Stimulated activated CD8-positive, alpha-beta memory T cell treated with anti-CD3 and anti-CD28 coated beads, Interleukin-2, amount 100 ng/mL, for 48 hours (primary cell): ENCODE results near the gene SYNE3.
"Not testable (repeated sequence)": the region's sequence is repeated elsewhere in the genome, so short reads cannot be mapped to it uniquely, and the experiment has no call there.

Experiments used
- DNase-seq, 2 donors: peaks; one replicate each; pipeline ENCODE4 v3.0.0-alpha.2; 2020; ENCODE audit warnings: low read depth in 2 of 2

The SYNE3 gene

GRCh38 chr14:95524706-95525512, 8.5 kb upstream of the SYNE3 start:
- DNase-seq: no peak

DNA sequence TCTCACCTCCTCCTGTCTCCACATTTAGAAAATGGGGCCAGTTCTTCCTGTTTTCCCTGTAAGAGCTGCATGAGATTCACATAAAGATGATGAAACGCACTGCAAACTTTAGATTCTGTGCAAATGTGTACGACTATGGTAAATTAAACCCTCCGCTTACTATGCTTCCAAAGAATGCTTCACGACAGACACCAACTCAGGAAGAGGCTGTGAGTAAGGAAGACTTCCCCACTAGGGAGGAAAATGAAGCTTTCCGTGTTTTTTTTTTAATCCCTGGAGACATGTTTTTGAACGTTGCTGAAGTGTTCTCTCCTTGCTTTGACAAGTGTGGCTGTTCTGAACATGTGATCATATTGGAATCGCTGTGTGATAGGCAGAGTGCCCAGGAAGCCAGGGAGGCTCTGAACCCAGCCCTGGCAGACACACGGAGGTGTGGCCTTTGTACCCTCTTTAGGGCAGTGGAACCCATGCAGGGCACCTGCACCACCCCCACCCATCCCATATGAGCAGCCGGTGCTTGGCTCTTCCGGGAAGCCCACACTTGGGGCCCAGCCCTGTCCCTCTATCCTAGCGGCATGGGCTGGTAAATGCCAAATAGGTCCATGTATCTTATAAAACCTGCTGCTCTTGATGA, 7.5 kb upstream of the SYNE3 start:
- DNase-seq: no peak

DNA sequence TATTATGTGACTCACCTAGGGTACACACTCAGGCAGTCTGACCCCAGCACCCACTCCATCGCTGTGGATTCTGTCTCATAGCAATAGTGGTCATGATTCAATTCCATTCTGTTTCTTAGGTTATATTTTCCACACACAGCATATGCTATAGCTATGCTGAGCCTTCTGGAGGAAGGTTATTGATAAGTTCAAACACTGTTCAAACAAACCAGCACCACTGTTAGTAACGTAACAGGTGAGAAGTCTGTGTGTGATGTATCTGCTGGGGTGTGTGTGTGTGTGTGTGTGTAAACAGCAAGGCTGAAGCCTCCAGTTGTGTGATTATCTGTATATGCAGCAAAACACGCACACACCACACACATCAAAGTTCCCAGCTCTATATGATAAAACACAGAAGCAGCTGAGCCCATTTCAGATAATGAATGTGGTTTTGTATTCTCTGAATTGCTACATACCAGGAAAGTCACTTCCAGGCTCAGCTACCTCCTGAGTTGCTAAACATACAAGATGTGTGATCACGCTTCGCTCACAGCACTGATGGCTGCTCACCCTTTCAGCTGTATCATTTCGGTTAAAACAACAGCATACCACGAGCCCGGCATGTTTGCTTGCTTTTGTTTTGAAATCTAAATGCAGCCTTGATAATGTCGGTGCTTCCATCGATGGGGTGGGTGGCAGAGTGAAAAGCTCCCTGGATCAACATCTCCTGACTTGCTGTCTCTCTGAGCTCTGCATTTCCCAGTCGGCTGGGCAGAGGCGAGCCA, 6.8 kb upstream of the SYNE3 start:
- DNase-seq: no peak

- DNase-seq: no peak
Observed at GRCh38 chr14:95522556-95522955, 6.1 kb upstream of the SYNE3 start.

DNA sequence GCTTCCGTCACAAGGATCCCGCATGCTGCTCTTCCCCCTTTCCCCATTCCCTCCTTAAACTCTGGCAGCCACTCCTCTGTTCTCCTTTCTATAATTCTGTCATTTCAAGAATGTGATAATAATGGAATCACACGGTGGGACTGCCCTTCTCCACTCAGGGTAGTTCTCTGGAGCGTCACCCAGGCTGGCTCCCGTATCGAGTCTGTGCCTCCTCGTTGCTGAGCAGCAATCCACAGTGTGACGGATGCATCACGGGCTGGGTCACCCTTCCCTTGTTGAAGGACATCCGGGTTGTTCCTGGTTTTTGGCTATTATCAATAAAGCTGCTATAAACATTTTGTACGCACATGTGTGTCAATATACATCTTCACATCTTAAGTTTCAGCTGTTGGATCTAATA, 5.7 kb upstream of the SYNE3 start:
- no peak for DNase-seq

DNA sequence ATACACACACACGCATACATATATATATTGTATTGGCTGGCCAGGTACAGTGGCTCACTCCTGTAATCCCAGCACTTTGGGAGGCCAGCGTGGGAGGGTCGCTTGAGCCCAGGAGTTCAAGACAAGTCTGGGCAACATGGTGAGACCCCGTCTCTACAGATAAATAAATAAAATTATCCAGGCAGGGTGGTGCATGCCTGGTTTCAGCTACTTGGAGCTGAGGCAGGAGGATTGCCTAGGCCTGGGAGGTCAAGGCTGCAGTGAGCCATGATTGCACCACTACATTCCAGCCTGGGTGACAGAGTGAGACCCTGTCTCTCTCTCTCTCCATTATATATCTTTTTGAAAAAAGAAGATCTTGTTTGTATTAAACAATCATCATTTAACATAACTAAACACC, 4.6 kb upstream of the SYNE3 start:
- DNase-seq: no peak

GRCh38 chr14:95520346-95520745, 3.9 kb upstream of the SYNE3 start:
- DNase-seq: no peak

GRCh38 chr14:95519699-95520098, 3.2 kb upstream of the SYNE3 start:
- peak in 1 of 2 donors; percentile 50 for DNase-seq

DNA sequence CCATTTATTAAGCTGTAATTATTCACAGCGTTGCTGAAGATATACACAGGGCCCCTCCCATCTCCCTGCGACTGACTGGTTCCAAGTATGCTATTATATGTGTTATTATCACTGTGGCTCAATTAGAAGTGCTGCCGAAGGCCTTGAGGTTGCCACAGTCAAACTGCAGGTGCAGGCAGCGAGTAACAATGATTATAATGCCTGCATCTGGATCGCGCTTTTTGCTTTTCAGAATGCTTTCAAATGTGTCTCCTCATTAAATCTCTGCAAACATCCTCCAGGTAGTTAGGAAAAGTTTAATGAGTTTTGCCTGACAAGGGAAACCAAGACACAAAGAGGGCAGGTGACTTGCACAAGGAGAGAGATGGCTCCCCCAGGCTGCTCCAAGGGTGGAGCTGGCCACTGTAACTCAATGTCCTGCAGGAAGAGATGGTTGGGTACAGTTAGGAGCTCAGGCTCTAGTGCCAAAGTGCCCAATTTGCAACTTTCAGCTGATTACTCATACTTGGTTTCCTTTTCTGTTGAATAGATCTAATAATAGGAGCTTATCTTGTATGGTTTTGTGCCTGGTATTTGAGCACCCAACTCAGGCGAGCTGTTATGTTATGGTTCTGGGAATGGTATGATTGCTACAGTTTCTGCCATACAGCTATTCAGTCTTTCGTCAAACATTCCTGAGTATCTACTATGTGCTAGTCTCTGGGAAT, 1.7 kb upstream of the SYNE3 start:
- no peak for DNase-seq

DNA sequence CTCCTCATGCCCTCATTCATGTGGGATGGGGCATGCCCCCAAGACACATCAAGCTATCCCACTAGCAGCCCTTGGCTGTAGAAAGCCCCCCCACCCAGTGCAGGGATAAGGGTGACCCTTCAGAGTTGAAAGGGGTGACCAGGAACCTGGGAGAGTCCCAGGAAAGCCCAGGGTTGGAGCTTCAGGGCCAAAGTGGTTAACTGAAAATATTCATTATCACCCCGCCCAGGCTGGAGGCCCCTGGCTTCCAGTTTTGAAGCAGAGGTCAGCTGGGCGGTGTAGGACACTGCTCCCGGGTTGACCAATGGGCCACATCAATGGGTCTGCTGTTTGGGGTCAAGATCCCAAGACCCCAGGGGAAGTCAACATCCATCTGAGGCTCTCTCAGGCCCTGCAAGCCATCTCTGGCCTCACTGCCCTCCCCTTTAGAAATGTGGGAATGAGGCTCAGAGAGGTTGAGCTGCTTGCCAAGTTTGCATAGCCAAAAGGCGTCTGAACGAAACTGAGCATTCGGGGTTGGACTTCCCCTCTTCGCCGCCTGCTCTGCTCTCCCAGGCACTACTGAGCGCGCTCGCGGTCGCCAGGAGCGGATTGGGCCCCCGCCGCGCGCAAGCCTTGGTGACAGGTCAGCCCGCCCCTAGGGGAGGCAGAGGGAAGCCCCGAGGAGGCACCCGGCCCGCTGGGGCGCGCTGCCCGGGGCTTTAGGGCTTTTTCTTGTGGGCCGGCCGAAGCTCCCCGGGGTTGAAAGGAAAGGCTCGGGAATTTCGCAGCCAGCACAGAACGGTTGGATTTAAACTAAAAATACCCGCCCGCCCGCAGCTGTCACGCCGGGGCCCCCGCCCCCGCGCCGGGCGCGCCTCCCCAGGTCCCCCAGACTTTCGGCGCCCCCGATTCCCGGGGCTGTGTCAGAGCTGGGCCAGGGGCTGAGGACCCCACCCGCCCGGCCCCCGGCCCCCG, 576 bp downstream of the SYNE3 start:
- peak; percentile 81 to 86 for DNase-seq

DNA sequence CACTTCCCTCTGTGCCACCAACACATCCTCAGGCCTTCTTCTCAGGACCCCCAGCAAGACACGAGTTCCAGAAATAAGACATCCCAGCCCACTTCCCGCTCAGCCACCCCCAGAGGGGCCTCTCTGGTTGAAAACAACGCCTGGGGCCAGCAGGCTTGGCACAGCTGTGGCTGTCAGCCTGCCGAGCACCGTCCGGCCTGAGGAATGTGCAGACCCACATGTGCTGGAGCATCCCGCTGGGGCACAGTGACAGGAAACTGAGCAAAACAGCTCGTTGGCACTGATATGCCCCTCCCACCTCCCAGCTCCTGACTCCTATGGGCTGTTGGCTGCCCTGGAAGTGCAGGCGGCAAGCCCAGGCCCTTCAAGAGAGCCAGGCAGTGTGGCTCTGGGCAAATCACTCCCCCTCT, 1.4 kb downstream of the SYNE3 start:
- no peak for DNase-seq

- DNase-seq: no peak
Observed at GRCh38 chr14:95514131-95515079, 2.0 kb downstream of the SYNE3 start.

- no peak for DNase-seq
Observed at GRCh38 chr14:95513291-95513690, 3.2 kb downstream of the SYNE3 start.

- no peak for DNase-seq
Observed at GRCh38 chr14:95511687-95512086, 4.8 kb downstream of the SYNE3 start.

DNA sequence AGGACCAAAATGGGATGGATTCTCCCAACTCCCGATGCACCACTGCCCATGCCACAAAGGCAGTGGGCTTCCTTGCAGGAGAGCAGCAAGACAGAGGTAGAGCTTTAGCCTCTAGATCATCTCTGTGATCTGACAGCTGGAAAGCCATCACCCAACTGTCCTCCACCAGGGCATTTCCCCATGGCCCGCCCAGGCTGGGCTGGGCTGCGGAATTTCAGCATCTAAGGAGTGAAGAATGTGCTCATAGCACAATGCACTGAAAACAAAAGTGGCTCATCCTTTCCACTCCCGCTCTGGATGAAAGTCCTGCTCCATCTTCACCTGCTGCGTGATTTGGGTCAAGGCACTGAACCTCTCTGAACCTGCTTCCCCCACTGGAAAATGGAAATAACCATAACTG, 5.6 kb downstream of the SYNE3 start:
- DNase-seq: no peak

DNA sequence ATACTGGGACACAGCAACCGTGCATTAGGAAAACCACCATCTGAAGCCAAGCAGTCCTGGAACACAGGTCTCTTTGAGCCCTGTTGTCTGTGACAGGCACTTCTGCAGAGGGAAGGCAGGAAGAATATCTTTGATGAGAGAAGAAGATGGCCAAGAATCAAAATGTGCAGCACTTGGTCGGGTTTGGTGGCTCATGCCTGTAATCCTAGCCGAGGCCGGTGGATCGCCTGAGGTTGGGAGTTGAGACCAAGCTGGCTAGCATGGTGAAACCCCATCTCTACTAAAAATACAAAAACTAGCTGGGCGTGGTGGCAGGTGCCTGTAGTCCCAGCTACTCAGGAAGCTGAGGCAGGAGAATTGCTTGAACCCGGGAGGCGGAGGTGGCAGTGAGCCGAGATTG, 6.1 kb downstream of the SYNE3 start:
- DNase-seq: not testable (repeated sequence)

- no peak for DNase-seq
Observed at GRCh38 chr14:95509495-95509894, 7.0 kb downstream of the SYNE3 start.

DNA sequence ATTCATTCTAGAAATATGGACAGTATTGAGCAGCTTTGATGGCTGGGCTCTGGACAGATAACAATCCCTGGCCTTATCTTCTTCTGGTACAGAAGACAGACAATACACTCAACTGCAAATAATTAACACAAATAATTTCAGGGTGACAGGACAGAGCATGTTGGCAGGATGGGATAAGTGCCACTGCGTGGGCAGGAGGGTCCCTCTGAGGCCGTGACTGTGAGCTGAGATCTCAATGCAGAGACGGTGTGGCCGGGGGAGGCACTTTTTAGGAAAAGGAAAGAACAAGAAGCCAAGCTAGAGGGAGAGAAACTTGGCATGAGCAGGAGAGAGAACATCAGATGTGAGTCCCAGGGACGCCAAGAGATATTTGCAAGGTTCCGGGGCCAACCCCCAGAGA, 8.1 kb downstream of the SYNE3 start:
- no peak for DNase-seq

DNA sequence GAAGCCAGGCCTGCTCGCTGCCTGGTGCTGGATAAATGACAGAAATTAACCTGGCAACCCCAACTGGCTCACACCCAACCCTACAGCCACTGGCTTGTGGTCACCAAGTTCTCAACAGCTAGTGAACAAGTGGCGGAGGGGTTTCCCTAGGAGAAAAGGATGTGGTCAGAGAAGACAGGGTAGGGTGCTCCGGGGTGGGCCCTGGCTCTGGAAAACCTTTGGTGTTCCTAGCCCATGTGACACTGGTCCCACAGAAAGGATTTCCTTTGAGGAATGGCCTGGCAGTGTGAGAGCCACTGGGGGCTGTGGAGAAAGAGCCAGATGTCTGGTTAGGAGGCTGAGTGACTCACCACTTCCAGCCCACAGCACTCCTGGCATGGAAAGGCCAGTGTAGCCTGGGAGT, 8.7 kb downstream of the SYNE3 start:
- no peak for DNase-seq

- DNase-seq: no peak
Observed at GRCh38 chr14:95507174-95507573, 9.3 kb downstream of the SYNE3 start.
